DND-41 (cell line): ENCODE results near the gene ADARB2.

Source experiments
- CTCF ChIP-seq: IDR thresholded peaks from 2 replicates; pipeline ENCODE4 v1.5.1; 2012; ENCODE audit warnings: borderline replicate concordance, low read length, moderate library complexity, mild to moderate bottlenecking; ENCODE audit not compliant: poor library complexity, severe bottlenecking; ENCODE audit errors: extremely low read depth
- EZH2 ChIP-seq: IDR thresholded peaks from 3 replicates; pipeline ENCODE4 v1.6.1; 2012; ENCODE audit warnings: borderline replicate concordance, low read depth, mild to moderate bottlenecking, moderate library complexity, low read length, inconsistent platforms; ENCODE audit not compliant: severe bottlenecking

- TF ChIP-seq EZH2 (no peak), CTCF (no peak)
These were observed 142.7 kb downstream of the ADARB2 start for GRCh38 chr10:1594372-1595241.
